HG02642 (cell line): Measurements from ENCODE around the gene FOXD4L3.
"Not testable (repeated sequence)": the region's sequence is repeated elsewhere in the genome, so short reads cannot be mapped to it uniquely, and the experiment has no call there.

Experiments used
- ATAC-seq: cut with Tn5 transposase; IDR thresholded peaks from one replicate; pipeline ENCODE4 v1.9.1; 2021; ENCODE audit warnings: mild to moderate bottlenecking; ENCODE audit not compliant: unreplicated experiment, poor library complexity

The FOXD4L3 gene

GRCh38 chr9:68343242-68343641 lies 40.6 kb downstream of the FOXD4L3 start:
- not testable (repeated sequence) for ATAC-seq

GRCh38 chr9:68343992-68344391 lies 41.3 kb downstream of the FOXD4L3 start:
- not testable (repeated sequence) for ATAC-seq

GRCh38 chr9:68351689-68352088 lies 49.0 kb downstream of the FOXD4L3 start:
- not testable (repeated sequence) for ATAC-seq
